Erythroblast (primary cell): ENCODE results near the gene CFDP1.

ENCODE experiments used
- GATA1 ChIP-seq: IDR thresholded peaks from 2 replicates; pipeline ENCODE4 v1.6.1; 2011; ENCODE audit warnings: low read depth, mild to moderate bottlenecking, control low read depth, low read length, moderate library complexity
- POLR2A ChIP-seq: IDR thresholded peaks from 2 replicates; pipeline ENCODE4 v1.6.1; 2011; ENCODE audit warnings: mild to moderate bottlenecking, low read length

- TF ChIP-seq POLR2A (no peak), GATA1 (no peak)
Observed at GRCh38 chr16:75256696-75257343, 176.5 kb downstream of the CFDP1 start.
